Stomach (tissue), 9 donors: ENCODE data around the gene SP100. TPM values are rescaled to one million over a fixed set of nuclear protein-coding genes. Genes with fewer than 3 reads are reported as not detected.
"Not testable (repeated sequence)": the region's sequence is repeated elsewhere in the genome, so short reads cannot be mapped to it uniquely, and the experiment has no call there.

ENCODE experiments used
- DNase-seq, 2 donors: peaks; one replicate each; pipeline versions ENCODE4 v3.0.0 to v3.0.0-alpha.2; 2013 to 2019
- H3K27ac ChIP-seq, 5 donors: fragments of 200-600 bp in 4 of 5; sonication (generic) in 4 of 5; one replicate each; pipeline ENCODE4 v1.5.1; 2013 to 2019; ENCODE audit warnings: mild to moderate bottlenecking in 1 of 5, moderate library complexity in 1 of 5
- H3K27me3 ChIP-seq, 3 donors: fragments of 200-600 bp; sonication (generic); one replicate each; pipeline ENCODE4 v1.5.1; 2017 to 2019; ENCODE audit warnings: mixed run types in 1 of 3
- H3K36me3 ChIP-seq, 4 donors: fragments of 200-600 bp; sonication (generic); 1 replicate in 3 of 4; 2 replicates in 1 of 4; pipeline ENCODE4 v1.5.1; 2016 to 2019
- H3K4me1 ChIP-seq, 4 donors: fragments of 200-600 bp; sonication (generic); one replicate each; pipeline ENCODE4 v1.5.1; 2016 to 2019
- H3K4me3 ChIP-seq, 4 donors: fragments of 200-600 bp; sonication (generic) in 3 of 4; one replicate each; pipeline ENCODE4 v1.5.1; 2016 to 2019; ENCODE audit warnings: mild to moderate bottlenecking in 1 of 4
- H3K9me3 ChIP-seq, 4 donors: fragments of 200-600 bp; sonication (generic); one replicate each; pipeline ENCODE4 v1.5.1; 2016 to 2019
- EP300 ChIP-seq: sonication (generic); formaldehyde crosslinking; IDR thresholded peaks from one replicate; pipeline ENCODE4 v1.6.1; 2017; ENCODE audit warnings: antibody characterized with exemption
- POLR2A ChIP-seq, 4 donors: fragments of 450-650 bp; IDR thresholded peaks; one replicate each; pipeline ENCODE4 v1.6.1; 2016; ENCODE audit warnings: antibody characterized with exemption in 4 of 4, control low read depth in 2 of 4, mild to moderate bottlenecking in 1 of 4, moderate library complexity in 1 of 4
- POLR2AphosphoS5 ChIP-seq, 3 donors: sonication (generic); formaldehyde crosslinking; IDR thresholded peaks; one replicate each; pipeline ENCODE4 v1.6.1; 2016; ENCODE audit warnings: antibody characterized with exemption in 3 of 3
- WGBS, 5 donors: extraction: QIAGEN DNeasy Blood & Tissue Kit in 3 of 5; methylation state at CpG; one replicate each; pipeline versions ENCODE4 v1.1.5 to v1.1.7; 2013 to 2018; 5-methylcytosine and 5-hydroxymethylcytosine counted together
- intact Hi-C: fragments of 100-400 bp; cut with DNase I; formaldehyde crosslinking; loops from one replicate; pipeline ENCODE4 v1.15.1; 2023; ENCODE audit warnings: low total_unique reads
- polyA plus RNA-seq, 3 donors: library from polyadenylated mRNA; stranded (reverse); fragments of 200-250 nt; gene quantifications; one replicate each; pipeline ENCODE4 v1.2.3, GENCODE V29; 2013
- total RNA-seq, 5 donors: library from RNA; depleted of rRNA; stranded (reverse); fragments of >200 nt; gene quantifications; one replicate each; pipeline versions ENCODE4 v1.1.0 to v1.2.3, GENCODE V29; 2014 to 2016
- TF ChIP-seq, protein P1 (sequence below), 7 experiments: fragments of 450-650 bp in 4 of 7; fragments of 200-600 bp in 3 of 7; sonication (generic) in 3 of 7; IDR thresholded peaks; one replicate each; pipeline ENCODE4 v1.5.1; 2016 to 2019; ENCODE audit warnings: antibody characterized with exemption in 7 of 7, control low read depth in 2 of 7, mild to moderate bottlenecking in 1 of 7
- donor health status: healthy with polysubstance abuse.
- donor health status: Bipolar disorder and iron deficiency.
- donor health status: healthy.

SP100 gene
- total and polyA plus RNA-seq, 8 donors, result 11.0 to 168 (median 67.6) TPM

DNA sequence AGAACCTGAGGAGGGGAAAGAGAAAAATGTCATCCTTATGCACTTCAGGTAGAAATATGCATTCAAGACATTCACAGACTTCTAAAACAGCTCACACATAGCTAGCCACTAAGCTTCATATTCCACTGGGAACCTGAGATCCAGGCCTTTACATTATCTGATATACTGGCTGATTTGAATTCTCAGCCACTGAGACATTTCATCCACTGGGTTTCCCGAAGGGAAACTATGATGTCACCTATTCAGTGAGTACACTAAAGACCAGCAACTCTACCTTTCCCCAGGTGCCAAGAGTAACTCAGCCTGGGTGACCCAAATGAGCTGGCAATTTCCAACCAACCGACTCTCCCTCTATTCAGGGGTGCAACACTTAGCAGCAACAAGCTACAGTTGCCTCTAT is 21.7 kb upstream of the SP100 start:
- Histone ChIP-seq H3K27ac (no peak overlapping the region), H3K27me3 (no peaks in the 10 kb centered on the region), H3K4me1 (no peaks in the 10 kb centered on the region), H3K36me3 (peaks cover 13 to 95% (median 85%) of the 10 kb centered on the region in 4 donors), H3K9me3 (peaks cover 0 to 7% (median 3%) of the 10 kb centered on the region in 4 donors), H3K4me3 (no peak overlapping the region)
- TF ChIP-seq POLR2A (IDR thresholded peaks at IDR 0.05), result no peak
- TF ChIP-seq, protein P1, sequence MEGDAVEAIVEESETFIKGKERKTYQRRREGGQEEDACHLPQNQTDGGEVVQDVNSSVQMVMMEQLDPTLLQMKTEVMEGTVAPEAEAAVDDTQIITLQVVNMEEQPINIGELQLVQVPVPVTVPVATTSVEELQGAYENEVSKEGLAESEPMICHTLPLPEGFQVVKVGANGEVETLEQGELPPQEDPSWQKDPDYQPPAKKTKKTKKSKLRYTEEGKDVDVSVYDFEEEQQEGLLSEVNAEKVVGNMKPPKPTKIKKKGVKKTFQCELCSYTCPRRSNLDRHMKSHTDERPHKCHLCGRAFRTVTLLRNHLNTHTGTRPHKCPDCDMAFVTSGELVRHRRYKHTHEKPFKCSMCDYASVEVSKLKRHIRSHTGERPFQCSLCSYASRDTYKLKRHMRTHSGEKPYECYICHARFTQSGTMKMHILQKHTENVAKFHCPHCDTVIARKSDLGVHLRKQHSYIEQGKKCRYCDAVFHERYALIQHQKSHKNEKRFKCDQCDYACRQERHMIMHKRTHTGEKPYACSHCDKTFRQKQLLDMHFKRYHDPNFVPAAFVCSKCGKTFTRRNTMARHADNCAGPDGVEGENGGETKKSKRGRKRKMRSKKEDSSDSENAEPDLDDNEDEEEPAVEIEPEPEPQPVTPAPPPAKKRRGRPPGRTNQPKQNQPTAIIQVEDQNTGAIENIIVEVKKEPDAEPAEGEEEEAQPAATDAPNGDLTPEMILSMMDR (IDR thresholded peaks at IDR 0.05), result no peak
- no peak for TF ChIP-seq POLR2AphosphoS5 (IDR thresholded peaks at IDR 0.05)
- TF ChIP-seq EP300, result no peak
- 88 to 92% (median 91%) methylated on average over 2 of the region's 2 CpGs for WGBS, 5 donors
- DNase-seq, result no peak
- intact Hi-C loops, result no loop called here

DNA sequence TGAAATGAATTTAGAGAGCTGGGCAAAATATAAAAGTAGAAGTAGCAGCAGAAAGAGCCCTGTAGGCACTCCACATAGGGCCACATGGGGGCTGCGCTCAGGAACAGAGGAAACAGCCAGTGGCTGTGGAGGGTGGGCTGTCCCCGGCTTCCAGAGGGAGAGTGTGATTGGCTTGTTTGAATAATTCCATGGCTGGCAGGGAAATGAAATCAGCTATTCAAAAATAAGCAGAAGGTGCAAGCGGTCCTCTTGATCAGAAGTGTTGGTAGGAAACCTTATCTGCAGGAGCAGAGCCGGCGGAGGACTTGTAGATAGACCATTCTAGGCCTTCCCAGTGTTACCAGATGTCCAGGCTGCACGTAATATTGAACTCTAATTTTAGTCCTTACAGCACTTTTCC is 17.3 kb upstream of the SP100 start:
- H3K36me3 ChIP-seq, result peaks cover 0 to 81% (median 68%) of the 10 kb centered on the region in 4 donors
- H3K9me3 ChIP-seq, H3K4me3 ChIP-seq, intact Hi-C loops, H3K27me3 ChIP-seq, H3K27ac ChIP-seq, H3K4me1 ChIP-seq, DNase-seq: not testable (repeated sequence)
- 83 to 93% (median 86%) methylated on average over 6 of the region's 6 CpGs for WGBS, 5 donors

- no peak for TF ChIP-seq POLR2AphosphoS5 (IDR thresholded peaks at IDR 0.05)
- no peak for TF ChIP-seq EP300
- TF ChIP-seq, protein P1 (IDR thresholded peaks at IDR 0.05), result no peak
- no peak for TF ChIP-seq POLR2A (IDR thresholded peaks at IDR 0.05)
- Histone ChIP-seq H3K4me1 (no peaks in the 10 kb centered on the region), H3K36me3 (peaks cover 0 to 80% (median 66%) of the 10 kb centered on the region in 4 donors), H3K27ac (no peak overlapping the region), H3K4me3 (no peak overlapping the region), H3K27me3 (no peaks in the 10 kb centered on the region), H3K9me3 (peaks cover 0 to 7% (median 3%) of the 10 kb centered on the region in 4 donors)
- WGBS, 5 donors, result 89 to 97% (median 91%) methylated on average over 7 of the region's 7 CpGs
- intact Hi-C loops, result no loop called here
- no peak for DNase-seq
Measured at GRCh38 chr2:230400041-230400440, 16.0 kb upstream of the SP100 start.

- Histone ChIP-seq H3K4me1 (no peaks in the 10 kb centered on the region), H3K9me3 (peaks cover 0 to 7% (median 3%) of the 10 kb centered on the region in 4 donors), H3K36me3 (peaks cover 0 to 80% (median 62%) of the 10 kb centered on the region in 4 donors), H3K27me3 (no peaks in the 10 kb centered on the region), H3K27ac (no peak overlapping the region), H3K4me3 (no peak overlapping the region)
- intact Hi-C loops, result no loop called here
- TF ChIP-seq POLR2A (IDR thresholded peaks at IDR 0.05) (no peak), EP300 (no peak), POLR2AphosphoS5 (IDR thresholded peaks at IDR 0.05) (no peak)
- TF ChIP-seq, protein P1 (IDR thresholded peaks at IDR 0.05), result no peak
- no peak for DNase-seq
- 51 to 85% (median 81%) methylated on average over 5 of the region's 5 CpGs for WGBS, 5 donors
Measured at GRCh38 chr2:230400454-230400853, 15.5 kb upstream of the SP100 start.

DNA sequence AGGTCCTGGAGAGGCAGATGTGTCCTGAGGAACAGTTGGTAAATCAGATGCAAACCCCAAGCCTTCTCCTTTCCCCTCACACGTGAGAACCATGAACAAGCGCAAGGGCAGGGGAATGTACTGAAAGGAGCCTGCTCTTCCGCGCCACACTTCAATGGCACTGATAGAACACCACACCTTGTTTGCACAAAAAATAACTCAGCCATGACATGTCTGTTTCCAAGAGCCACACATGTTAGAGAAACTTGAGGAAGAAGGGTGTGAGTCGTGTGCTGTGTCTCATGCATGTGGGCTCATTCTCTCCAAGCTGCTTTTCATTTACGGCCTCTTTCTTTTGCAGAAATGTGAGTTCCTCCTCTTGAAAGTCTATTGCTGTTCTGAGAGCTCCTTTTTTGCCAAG is 15.0 kb upstream of the SP100 start:
- 75 to 94% (median 87%) methylated on average over 2 of the region's 6 CpGs for WGBS, 5 donors
- intact Hi-C loops, H3K27me3 ChIP-seq, H3K4me3 ChIP-seq, H3K9me3 ChIP-seq, DNase-seq, H3K27ac ChIP-seq, H3K4me1 ChIP-seq: not testable (repeated sequence)
- H3K36me3 ChIP-seq, result peaks cover 0 to 78% (median 58%) of the 10 kb centered on the region in 4 donors
